Ovary (tissue), 9 donors: ENCODE data around the gene MGAT4D. TPM values are rescaled to one million over a fixed set of nuclear protein-coding genes. Genes with fewer than 3 reads are reported as not detected.
A peak's percentile ranks its signal among the peaks of the same experiment; 100 is the strongest.

Experiments used
- DNase-seq, 5 donors: peaks; one replicate each; pipeline ENCODE4 v3.0.0-alpha.2; 2019 to 2020
- H3K27ac ChIP-seq, 2 donors: fragments of 200-600 bp; one replicate each; pipeline versions ENCODE4 v1.5.1 to v1.8.0; 2019 to 2022
- H3K27me3 ChIP-seq: fragments of 200-600 bp; one replicate; pipeline ENCODE4 v1.8.0; 2022
- H3K36me3 ChIP-seq: fragments of 200-600 bp; sonication (generic); one replicate; pipeline ENCODE4 v1.5.1; 2019
- H3K4me1 ChIP-seq: one replicate; pipeline ENCODE4 v1.8.1; 2013; ENCODE audit warnings: mild to moderate bottlenecking, moderate library complexity; ENCODE audit not compliant: insufficient read depth
- H3K4me3 ChIP-seq: fragments of 200-600 bp; sonication (generic); one replicate; pipeline ENCODE4 v1.5.1; 2017
- H3K9me3 ChIP-seq, 2 donors: fragments of 200-600 bp in 1 of 2; sonication (generic) in 1 of 2; one replicate each; pipeline versions ENCODE4 v1.5.1 to v1.8.1; 2013 to 2019; ENCODE audit warnings: mild to moderate bottlenecking in 1 of 2, moderate library complexity in 1 of 2
- EP300 ChIP-seq: sonication (generic); formaldehyde crosslinking; IDR thresholded peaks from one replicate; pipeline ENCODE4 v1.6.1; 2017; ENCODE audit warnings: antibody characterized with exemption
- POLR2A ChIP-seq: fragments of 450-650 bp; IDR thresholded peaks from one replicate; pipeline ENCODE4 v1.6.1; 2017; ENCODE audit warnings: antibody characterized with exemption, mild to moderate bottlenecking, moderate library complexity
- WGBS, 3 donors: extraction: QIAGEN DNeasy Blood & Tissue Kit in 1 of 3; methylation state at CpG; one replicate each; pipeline versions ENCODE4 v1.1.5 to v1.1.7; 2013 to 2017; 5-methylcytosine and 5-hydroxymethylcytosine counted together
- intact Hi-C, 4 donors: fragments of 100-400 bp; cut with DNase I; formaldehyde crosslinking; loops; one replicate each; pipeline versions ENCODE4 v1.11.0 to v1.15.1; 2022 to 2023
- polyA plus RNA-seq, 2 donors: library from polyadenylated mRNA; stranded (reverse); fragments of 200-250 nt in 1 of 2; fragments of 350-450 nt in 1 of 2; fragmentation: Illumina TruSeq in 1 of 2; extraction: RNeasy Lipid Tissue Mini Kit (QIAGEN cat#74804) in 1 of 2; gene quantifications; one replicate each; pipeline ENCODE4 v1.2.3, GENCODE V29; 2013 to 2014
- total RNA-seq, 7 donors: library from RNA; depleted of rRNA in 2 of 7; stranded (reverse); fragments of >200 nt in 2 of 7; fragmentation: NEBNext Ultra II Directional in 3 of 7; extraction: Animal tissue kit (Norgen Biotek cat#: 25700) in 3 of 7; gene quantifications; one replicate each; pipeline versions ENCODE4 v1.1.0 to v1.2.4, GENCODE V29; 2016 to 2023
- TF ChIP-seq, protein P1 (sequence below), 3 donors: fragments of 450-650 bp in 2 of 3; fragments of 200-600 bp in 1 of 3; IDR thresholded peaks; one replicate each; pipeline versions ENCODE4 v1.5.1 to v1.8.0; 2016 to 2022; ENCODE audit warnings: antibody characterized with exemption in 3 of 3, mild to moderate bottlenecking in 1 of 3
- donor health status: DM: no; HTN: no; CAD: no; lungs with moderate emphysema.
- donor health status: DM: no; HTN: no; CAD: no.
- donor health status: Bipolar disorder and iron deficiency.
- donor health status: DM: yes; HTN: yes; CAD: no.
- donor health status: DM: no; HTN: no; CAD: no.
- donor health status: DM: yes; HTN: yes; CAD: no.

Gene MGAT4D
- total and polyA plus RNA-seq, 9 donors = not detected

DNA sequence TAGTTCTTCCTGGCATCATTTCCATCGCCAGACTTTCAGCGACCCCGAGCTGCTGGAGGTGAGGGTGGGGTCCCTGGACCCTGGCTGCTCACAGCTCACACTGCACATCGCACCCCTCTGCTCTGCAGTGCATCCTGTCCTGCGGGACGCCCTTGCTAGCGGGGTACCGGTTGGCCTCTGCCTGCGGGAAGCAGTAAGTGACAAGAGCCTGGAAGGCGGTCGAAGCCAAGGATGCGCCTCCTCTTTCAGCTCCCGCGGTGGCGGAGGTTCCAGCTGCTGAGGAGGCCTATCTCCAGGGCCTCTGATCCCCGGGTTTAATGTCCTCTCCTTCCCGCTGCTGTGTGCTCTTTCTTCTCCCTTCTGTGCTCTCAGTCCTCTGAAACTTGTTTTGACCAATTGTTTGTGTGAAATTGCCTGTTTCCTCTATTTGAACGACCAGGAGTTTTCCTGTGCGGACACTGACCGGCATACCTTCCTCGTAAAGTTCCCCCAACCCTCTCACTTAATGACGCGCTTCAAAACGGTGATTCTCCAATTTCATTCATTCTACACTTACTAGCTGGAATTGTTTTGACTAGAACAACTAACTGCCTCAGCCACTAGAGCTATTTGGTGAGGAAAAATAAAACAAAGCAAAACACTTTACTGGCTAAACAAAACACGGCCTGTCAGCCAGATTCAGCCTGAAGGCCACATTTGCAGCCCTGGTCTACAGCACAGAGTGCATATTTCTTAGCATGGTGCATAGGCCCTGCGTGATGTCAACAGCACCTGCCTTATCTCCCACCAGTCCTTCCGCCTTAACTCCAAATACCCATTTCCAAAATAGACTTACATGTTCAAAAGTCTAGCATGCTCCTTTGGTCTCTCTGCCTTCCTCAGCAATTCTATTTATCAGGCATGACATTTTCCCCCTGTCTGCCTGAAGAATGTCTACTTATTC lies 28.0 kb downstream of the MGAT4D start:
- H3K27ac ChIP-seq = no peak overlapping the region
- 25 to 46% (median 29%) methylated on average over 27 of the region's 27 CpGs for WGBS, 3 donors
- H3K9me3 ChIP-seq = no peaks in the 10 kb centered on the region
- H3K4me3 ChIP-seq = no peak overlapping the region
- H3K36me3 ChIP-seq = no peaks in the 10 kb centered on the region
- peak in 4 of 5 donors; percentile 12 to 31 (median 20) for DNase-seq
- intact Hi-C loops = no loop called here
- no peak for TF ChIP-seq EP300
- TF ChIP-seq POLR2A = no peak
- TF ChIP-seq, protein P1, sequence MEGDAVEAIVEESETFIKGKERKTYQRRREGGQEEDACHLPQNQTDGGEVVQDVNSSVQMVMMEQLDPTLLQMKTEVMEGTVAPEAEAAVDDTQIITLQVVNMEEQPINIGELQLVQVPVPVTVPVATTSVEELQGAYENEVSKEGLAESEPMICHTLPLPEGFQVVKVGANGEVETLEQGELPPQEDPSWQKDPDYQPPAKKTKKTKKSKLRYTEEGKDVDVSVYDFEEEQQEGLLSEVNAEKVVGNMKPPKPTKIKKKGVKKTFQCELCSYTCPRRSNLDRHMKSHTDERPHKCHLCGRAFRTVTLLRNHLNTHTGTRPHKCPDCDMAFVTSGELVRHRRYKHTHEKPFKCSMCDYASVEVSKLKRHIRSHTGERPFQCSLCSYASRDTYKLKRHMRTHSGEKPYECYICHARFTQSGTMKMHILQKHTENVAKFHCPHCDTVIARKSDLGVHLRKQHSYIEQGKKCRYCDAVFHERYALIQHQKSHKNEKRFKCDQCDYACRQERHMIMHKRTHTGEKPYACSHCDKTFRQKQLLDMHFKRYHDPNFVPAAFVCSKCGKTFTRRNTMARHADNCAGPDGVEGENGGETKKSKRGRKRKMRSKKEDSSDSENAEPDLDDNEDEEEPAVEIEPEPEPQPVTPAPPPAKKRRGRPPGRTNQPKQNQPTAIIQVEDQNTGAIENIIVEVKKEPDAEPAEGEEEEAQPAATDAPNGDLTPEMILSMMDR (IDR thresholded peaks at IDR 0.05) = no peak
- peaks cover 2% of the 10 kb centered on the region for H3K4me1 ChIP-seq
- H3K27me3 ChIP-seq = no peaks in the 10 kb centered on the region

DNA sequence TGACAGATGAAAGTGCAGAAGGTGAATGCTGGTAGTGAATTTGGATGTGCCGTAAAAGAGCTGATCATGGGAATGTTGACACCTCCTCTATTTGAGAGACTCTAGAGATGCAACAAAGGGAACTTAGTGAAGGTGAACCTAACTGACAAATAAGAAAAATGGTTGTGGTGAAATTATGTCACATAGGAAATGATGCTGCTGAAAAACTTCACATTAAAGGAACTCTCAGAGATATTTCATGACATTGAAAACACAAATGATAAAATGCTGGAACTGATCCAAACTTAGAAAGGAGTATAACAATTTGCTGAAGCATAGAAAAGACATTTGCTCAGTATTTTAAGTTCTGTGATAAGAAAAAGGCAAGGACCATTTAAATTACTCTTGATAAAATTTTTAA lies 31.9 kb downstream of the MGAT4D start:
- no peaks in the 10 kb centered on the region for H3K9me3 ChIP-seq
- no peaks in the 10 kb centered on the region for H3K36me3 ChIP-seq
- H3K27ac ChIP-seq = no peak overlapping the region
- DNase-seq = no peak
- WGBS, 3 donors = 0 to 93% (median 48%) methylated on average over 1 of the region's 1 CpG
- no peak for TF ChIP-seq POLR2A
- TF ChIP-seq, protein P1 (IDR thresholded peaks at IDR 0.05) = no peak
- no peak for TF ChIP-seq EP300
- H3K4me1 ChIP-seq = peaks cover 2% of the 10 kb centered on the region
- H3K4me3 ChIP-seq = no peak overlapping the region
- intact Hi-C loops = no loop called here
- H3K27me3 ChIP-seq = no peaks in the 10 kb centered on the region

DNA sequence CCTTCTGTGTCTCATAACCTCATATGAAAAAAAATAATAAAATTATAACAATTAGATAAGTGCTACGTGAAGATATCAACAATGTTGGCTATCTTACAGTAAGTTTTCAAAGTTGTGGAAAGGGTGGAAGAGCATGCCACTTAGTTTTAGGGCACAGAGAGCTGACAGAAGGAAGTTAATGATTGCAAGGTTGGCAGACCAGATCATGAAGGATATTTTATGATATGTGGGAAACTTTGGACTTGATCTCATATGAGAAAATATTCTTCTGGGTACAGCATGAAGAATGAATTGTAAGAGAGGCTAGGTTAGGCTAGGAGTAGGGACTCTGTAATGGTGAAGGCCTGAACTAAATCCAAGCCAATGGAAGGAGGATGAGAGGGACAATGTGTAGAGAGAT lies 34.5 kb downstream of the MGAT4D start:
- H3K9me3 ChIP-seq = no peaks in the 10 kb centered on the region
- no peaks in the 10 kb centered on the region for H3K4me1 ChIP-seq
- no peak for DNase-seq
- no peaks in the 10 kb centered on the region for H3K36me3 ChIP-seq
- intact Hi-C loops = no loop called here
- no peak overlapping the region for H3K27ac ChIP-seq
- no peak overlapping the region for H3K4me3 ChIP-seq
- WGBS, 3 donors = 17 to 35% (median 18%) methylated on average over 1 of the region's 1 CpG
- no peaks in the 10 kb centered on the region for H3K27me3 ChIP-seq
- TF ChIP-seq, protein P1 (IDR thresholded peaks at IDR 0.05) = no peak

DNA sequence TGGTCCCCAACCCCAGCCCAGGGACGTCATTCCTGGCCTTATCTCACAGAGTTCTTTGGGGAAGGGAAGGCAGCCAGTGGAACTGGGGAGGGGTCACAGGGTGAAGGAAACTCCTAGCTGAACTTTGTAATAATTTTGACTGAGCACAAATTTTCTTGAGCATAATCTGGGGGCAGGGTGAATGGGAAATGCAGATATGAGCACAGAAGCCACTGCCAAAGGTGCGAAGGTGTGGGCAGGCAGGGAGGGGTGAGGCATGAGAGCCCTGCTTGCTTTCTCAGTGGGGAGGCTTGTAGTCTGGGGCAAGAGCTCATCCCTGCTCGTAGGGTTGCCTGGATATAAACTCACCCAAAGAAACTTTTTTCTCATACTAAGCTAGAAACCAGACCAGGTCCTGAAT lies 34.9 kb downstream of the MGAT4D start:
- no peak overlapping the region for H3K27ac ChIP-seq
- no peak overlapping the region for H3K4me3 ChIP-seq
- intact Hi-C loops = no loop called here
- DNase-seq = no peak
- TF ChIP-seq, protein P1 (IDR thresholded peaks at IDR 0.05) = no peak
- TF ChIP-seq EP300 = no peak
- TF ChIP-seq POLR2A = no peak
- no peaks in the 10 kb centered on the region for H3K4me1 ChIP-seq
- no peaks in the 10 kb centered on the region for H3K27me3 ChIP-seq
- no peaks in the 10 kb centered on the region for H3K36me3 ChIP-seq
- WGBS, 3 donors = 39 to 62% (median 43%) methylated on average over 3 of the region's 3 CpGs
- H3K9me3 ChIP-seq = no peaks in the 10 kb centered on the region
